ENCODE measurements around the gene TGM2.

DNA sequence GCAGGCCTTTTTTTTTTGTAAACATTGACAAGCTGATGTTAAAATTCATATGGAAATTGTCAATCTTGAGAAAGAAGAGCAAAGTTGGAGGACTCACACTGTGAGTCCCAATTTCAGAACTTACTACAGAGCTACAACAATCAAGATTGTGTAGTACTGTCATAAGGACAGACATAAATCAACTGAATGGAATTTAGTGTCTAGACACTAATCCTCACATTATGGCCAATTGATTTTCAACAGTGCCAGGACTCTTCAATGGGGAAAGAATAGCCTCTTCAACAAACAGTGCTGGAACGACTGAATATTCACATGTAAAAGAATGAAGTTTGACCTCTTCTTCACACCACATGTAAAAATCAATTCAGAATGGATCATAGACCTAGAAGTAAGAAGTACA lies 60.8 kb downstream of the TGM2 start:
- no peak for TF ChIP-seq POLR2A (IDR thresholded peaks at IDR 0.05)
- TF ChIP-seq, protein P1, sequence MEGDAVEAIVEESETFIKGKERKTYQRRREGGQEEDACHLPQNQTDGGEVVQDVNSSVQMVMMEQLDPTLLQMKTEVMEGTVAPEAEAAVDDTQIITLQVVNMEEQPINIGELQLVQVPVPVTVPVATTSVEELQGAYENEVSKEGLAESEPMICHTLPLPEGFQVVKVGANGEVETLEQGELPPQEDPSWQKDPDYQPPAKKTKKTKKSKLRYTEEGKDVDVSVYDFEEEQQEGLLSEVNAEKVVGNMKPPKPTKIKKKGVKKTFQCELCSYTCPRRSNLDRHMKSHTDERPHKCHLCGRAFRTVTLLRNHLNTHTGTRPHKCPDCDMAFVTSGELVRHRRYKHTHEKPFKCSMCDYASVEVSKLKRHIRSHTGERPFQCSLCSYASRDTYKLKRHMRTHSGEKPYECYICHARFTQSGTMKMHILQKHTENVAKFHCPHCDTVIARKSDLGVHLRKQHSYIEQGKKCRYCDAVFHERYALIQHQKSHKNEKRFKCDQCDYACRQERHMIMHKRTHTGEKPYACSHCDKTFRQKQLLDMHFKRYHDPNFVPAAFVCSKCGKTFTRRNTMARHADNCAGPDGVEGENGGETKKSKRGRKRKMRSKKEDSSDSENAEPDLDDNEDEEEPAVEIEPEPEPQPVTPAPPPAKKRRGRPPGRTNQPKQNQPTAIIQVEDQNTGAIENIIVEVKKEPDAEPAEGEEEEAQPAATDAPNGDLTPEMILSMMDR (IDR thresholded peaks at IDR 0.05) = no peak
